Measurements from ENCODE around the gene ZNF629. TPM values are rescaled to one million over a fixed set of nuclear protein-coding genes. Genes with fewer than 3 reads are reported as not detected.
A peak's percentile ranks its signal among the peaks of the same experiment; 100 is the strongest.

ZNF629 gene
- polyA plus RNA-seq, 2 of the 4 experiments (the other 2 are of a cell fraction), result 5.9 to 13.6 TPM

- Histone ChIP-seq H3K9me3 (no peaks in the 10 kb centered on the region), H3K4me1 (peaks cover 19% of the 10 kb centered on the region), H3K27ac (peak overlapping the region; percentile 88 to 91), H3K4me2 (peak overlapping the region; percentile 98), H3K4me3 (peak overlapping the region; percentile 68)
- DNase-seq (ENCODE audit: low read depth in 1 of 2, low spot score in 1 of 2) (no peak), ATAC-seq (no peak), FAIRE-seq (no peak)
- WGBS (ENCODE audit: missing lambda C conversion rate), result 68% methylated on average over 15 of the region's 15 CpGs
- TF ChIP-seq E2F6 (IDR thresholded peaks at IDR 0.05; ENCODE audit: borderline replicate concordance, low read depth), result no peak
- ChIA-PET CTCF (interaction anchor here (0.7 to 4.9 kb wide), 3 partner anchors 12 to 178 kb away, joined by 3 to 18 read pairs (median 4); no protein-coding TSS in a partner anchor), POLR2A (interaction anchor here (0.6 to 1.6 kb wide), 2 partner anchors 12 to 16 kb away, joined by 3 to 4 read pairs; no protein-coding TSS in a partner anchor)
Observed at GRCh38 chr16:30762991-30763725, 23.8 kb downstream of the ZNF629 start.

- DNase-seq (ENCODE audit: low read depth in 1 of 2, low spot score in 1 of 2) (peak; percentile 97 to 100), ATAC-seq (peak; percentile 90 to 95), FAIRE-seq (peak; percentile 72)
- H3K9me3 ChIP-seq, result no peaks in the 10 kb centered on the region
- H3K4me2 ChIP-seq, result peak within 1 kb of the TSS; percentile 98
- H3K4me3 ChIP-seq, result peak within 1 kb of the TSS; percentile 68
- H3K4me1 ChIP-seq, result peaks cover 19% of the 10 kb centered on the region
- TF ChIP-seq E2F6 (IDR thresholded peaks at IDR 0.05; ENCODE audit: borderline replicate concordance, low read depth) (peak; percentile 64), POLR2A (IDR thresholded peaks at IDR 0.05; ENCODE audit: low read length) (peak; percentile 78), KDM1A (IDR thresholded peaks at IDR 0.05; ENCODE audit: low read depth) (no peak; the same call in 1 of the 2 replicates), CEBPB (IDR thresholded peaks at IDR 0.05) (0 out of 4 replicates have a peak, but pooled peaks of 1 of the 2 experiments have one; percentile 20), HOXA7 (CRISPR knock-in tag; IDR thresholded peaks at IDR 0.05) (no peak), EHMT2 (IDR thresholded peaks at IDR 0.05; ENCODE audit: low read depth) (no peak), SMC3 (IDR thresholded peaks at IDR 0.05) (no peak), MAZ (IDR thresholded peaks at IDR 0.05; ENCODE audit: borderline replicate concordance, low read depth, low read length) (no peak), KDM5A (IDR thresholded peaks at IDR 0.05) (peak; percentile 79), RFX5 (IDR thresholded peaks at IDR 0.05) (peak; percentile 58), POLR2AphosphoS2 (conservative IDR thresholded peaks at IDR 0.05; ENCODE audit: low read length) (no peak), RNF2 (IDR thresholded peaks at IDR 0.05; ENCODE audit: borderline replicate concordance, low read depth) (no peak), CBX2 (IDR thresholded peaks at IDR 0.05; ENCODE audit: borderline replicate concordance, low read depth) (no peak), JUN (IDR thresholded peaks at IDR 0.05) (peak in 1 of 2 experiments; percentile 78; a peak in 4 of 5 replicates), PHF8 (IDR thresholded peaks at IDR 0.05; ENCODE audit: borderline replicate concordance, low read depth) (peak; percentile 58; the same call in 1 of the 2 replicates), SREBF2 (IDR thresholded peaks at IDR 0.05) (no peak), EP300 (IDR thresholded peaks at IDR 0.05) (no peak)
- TF ChIP-seq, protein P1, sequence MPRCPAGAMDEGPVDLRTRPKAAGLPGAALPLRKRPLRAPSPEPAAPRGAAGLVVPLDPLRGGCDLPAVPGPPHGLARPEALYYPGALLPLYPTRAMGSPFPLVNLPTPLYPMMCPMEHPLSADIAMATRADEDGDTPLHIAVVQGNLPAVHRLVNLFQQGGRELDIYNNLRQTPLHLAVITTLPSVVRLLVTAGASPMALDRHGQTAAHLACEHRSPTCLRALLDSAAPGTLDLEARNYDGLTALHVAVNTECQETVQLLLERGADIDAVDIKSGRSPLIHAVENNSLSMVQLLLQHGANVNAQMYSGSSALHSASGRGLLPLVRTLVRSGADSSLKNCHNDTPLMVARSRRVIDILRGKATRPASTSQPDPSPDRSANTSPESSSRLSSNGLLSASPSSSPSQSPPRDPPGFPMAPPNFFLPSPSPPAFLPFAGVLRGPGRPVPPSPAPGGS (IDR thresholded peaks at IDR 0.05), result peak; percentile 62; the same call in 2 of the 3 replicates
- CTCF ChIA-PET, result interaction anchor here (1.1 to 4.9 kb wide), 2 partner anchors 10 to 12 kb away, joined by 4 to 18 read pairs; no protein-coding TSS in a partner anchor
- H3K27ac ChIP-seq, result peak within 1 kb of the TSS; percentile 88 to 91
- POLR2A ChIA-PET, result interaction anchor here (1.0 to 1.2 kb wide), 2 partner anchors 14 to 15 kb away, joined by 3 read pairs; partner anchors contain the start of gene PHKG2
- under 1% methylated on average over 55 of the region's 60 CpGs for WGBS (ENCODE audit: missing lambda C conversion rate)
Observed at GRCh38 chr16:30761928-30762902, 24.8 kb downstream of the ZNF629 start, which contains the start of the genes CFAP119 and RNF40. CFAP119 (minus strand) TSS chr16:30762062; CDS start chr16:30761748, 314 bp downstream. RNF40 (plus strand) TSS chr16:30762322; CDS start chr16:30762546, 224 bp downstream.
